ENCODE results near the gene MYPN. TPM values are rescaled to one million over a fixed set of nuclear protein-coding genes. Genes with fewer than 3 reads are reported as not detected.

MYPN gene, protein sequence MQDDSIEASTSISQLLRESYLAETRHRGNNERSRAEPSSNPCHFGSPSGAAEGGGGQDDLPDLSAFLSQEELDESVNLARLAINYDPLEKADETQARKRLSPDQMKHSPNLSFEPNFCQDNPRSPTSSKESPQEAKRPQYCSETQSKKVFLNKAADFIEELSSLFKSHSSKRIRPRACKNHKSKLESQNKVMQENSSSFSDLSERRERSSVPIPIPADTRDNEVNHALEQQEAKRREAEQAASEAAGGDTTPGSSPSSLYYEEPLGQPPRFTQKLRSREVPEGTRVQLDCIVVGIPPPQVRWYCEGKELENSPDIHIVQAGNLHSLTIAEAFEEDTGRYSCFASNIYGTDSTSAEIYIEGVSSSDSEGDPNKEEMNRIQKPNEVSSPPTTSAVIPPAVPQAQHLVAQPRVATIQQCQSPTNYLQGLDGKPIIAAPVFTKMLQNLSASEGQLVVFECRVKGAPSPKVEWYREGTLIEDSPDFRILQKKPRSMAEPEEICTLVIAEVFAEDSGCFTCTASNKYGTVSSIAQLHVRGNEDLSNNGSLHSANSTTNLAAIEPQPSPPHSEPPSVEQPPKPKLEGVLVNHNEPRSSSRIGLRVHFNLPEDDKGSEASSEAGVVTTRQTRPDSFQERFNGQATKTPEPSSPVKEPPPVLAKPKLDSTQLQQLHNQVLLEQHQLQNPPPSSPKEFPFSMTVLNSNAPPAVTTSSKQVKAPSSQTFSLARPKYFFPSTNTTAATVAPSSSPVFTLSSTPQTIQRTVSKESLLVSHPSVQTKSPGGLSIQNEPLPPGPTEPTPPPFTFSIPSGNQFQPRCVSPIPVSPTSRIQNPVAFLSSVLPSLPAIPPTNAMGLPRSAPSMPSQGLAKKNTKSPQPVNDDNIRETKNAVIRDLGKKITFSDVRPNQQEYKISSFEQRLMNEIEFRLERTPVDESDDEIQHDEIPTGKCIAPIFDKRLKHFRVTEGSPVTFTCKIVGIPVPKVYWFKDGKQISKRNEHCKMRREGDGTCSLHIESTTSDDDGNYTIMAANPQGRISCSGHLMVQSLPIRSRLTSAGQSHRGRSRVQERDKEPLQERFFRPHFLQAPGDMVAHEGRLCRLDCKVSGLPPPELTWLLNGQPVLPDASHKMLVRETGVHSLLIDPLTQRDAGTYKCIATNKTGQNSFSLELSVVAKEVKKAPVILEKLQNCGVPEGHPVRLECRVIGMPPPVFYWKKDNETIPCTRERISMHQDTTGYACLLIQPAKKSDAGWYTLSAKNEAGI (N-terminal part only)
- total RNA-seq (2022; extraction: Qiagen RNA extraction; ENCODE audit: low read depth): 2.3 to 3.3 TPM (median 2.5 TPM) in 5 replicates

DNA sequence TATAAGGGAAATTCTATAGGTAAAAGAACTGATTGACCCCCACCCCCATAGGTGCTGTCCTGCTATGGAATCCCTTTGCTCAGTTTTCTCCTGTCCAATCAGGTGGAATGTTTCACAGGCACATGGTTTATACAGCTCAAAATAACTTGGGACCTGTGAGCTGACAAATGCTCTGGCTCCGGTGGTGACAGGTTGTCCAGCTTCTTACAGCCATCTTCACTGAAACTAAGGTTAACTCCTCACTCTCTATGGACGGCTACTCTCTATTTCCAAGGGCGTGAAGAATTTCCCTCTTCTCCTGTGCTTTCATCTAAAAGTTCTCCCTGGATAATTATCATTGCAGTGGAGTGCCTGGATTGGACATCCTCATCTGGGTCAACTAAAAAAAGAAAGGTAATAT, at the start of gene MYPN:
Gene MYPN (plus strand): TSS at position 158 of the 400 bp plus-strand sequence. CDS start 11,951 bp downstream, outside the sequence.

DNA sequence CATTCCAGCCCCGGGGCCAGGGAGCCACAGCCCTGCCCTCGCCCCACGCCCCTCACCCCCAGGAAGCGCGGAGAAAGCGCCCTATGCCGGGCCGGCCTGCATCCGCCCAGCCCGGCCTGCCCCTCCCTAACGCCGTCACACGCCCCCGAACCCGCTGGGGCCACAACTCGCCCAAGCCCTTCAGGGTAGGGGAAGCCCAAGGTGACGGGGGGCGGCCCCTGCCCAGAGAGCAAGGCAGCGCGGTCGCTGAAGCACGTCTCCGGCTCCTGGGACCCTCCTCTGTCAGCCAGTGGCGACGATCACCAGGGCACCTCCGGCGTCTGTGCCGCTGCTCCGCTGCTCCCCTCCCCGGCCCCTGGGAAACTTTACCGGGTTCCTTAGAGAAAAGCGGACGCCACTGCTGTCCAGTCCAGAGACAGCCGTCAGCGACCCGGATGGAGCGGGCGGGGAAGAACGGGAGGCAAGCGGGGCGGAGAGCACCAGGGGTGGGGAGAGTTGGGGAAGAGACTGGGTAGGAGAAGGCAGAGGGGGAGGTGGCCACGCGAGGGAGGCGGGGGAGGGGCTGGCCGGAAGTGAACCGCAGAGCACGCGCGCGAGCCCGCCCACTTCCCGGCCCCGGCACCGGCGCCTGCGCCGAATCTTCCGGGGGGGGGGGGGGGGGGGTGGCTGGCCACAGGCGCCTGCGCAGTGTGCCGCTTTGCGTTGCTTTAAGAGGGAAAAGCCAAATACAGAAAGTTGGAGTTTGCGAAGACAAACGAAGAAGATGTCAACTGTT, 34.3 kb upstream of the MYPN start, which contains the start of gene HERC4:
Gene HERC4 (minus strand): TSS at position 509 of the 775 bp plus-strand sequence. CDS start 2,175 bp downstream, outside the sequence.

DNA sequence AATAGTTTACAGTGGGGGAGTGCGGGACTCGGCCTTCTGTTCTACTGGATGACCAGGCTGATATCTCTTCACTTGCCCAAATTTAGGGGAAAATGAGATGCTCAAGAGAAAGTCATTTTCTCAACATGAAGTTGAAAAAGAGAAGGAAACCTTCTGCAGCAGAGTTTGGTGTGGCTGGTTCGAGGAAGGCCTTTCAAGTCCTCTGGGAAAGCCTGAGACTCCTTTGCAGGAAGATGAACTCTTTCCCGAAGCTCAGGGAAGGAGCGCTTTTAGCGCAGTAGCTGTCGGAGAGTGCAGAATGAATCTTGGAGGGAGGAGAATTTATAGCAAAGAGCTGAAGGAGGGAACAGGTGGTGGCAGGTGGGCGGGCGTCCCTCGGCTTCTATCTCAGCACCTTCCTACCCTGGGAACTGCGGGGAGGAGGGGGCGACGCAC, 122.5 kb downstream of the MYPN start, which contains the start of gene ATOH7:
Gene ATOH7 (minus strand): TSS at position 297 of the 435 bp plus-strand sequence. CDS start 436 bp downstream, outside the sequence.

Other genes starting within 250 kb of the MYPN start
- gene SIRT1, start 224.8 kb upstream of the MYPN start, total RNA-seq (2022; extraction: Qiagen RNA extraction; ENCODE audit: low read depth): 13.3 to 29.9 TPM (median 24.2 TPM) in 5 replicates
- 28.4 to 51.1 TPM (median 48.1 TPM) in 5 replicates for gene HERC4, start 34.2 kb upstream of the MYPN start, total RNA-seq (2022; extraction: Qiagen RNA extraction; ENCODE audit: low read depth)
- gene ATOH7, start 122.6 kb downstream of the MYPN start, total RNA-seq (2022; extraction: Qiagen RNA extraction; ENCODE audit: low read depth): 0.23 to 0.43 TPM (median 0.23 TPM) in 5 replicates
- 172 to 258 TPM (median 215 TPM) in 5 replicates for gene HNRNPH3, start 222.6 kb downstream of the MYPN start, total RNA-seq (2022; extraction: Qiagen RNA extraction; ENCODE audit: low read depth)
- 2.7 to 5.2 TPM (median 3.4 TPM) in 5 replicates for gene PBLD, start 223.4 kb downstream of the MYPN start, total RNA-seq (2022; extraction: Qiagen RNA extraction; ENCODE audit: low read depth)